ENCODE measurements around the gene NPHP4. TPM values are rescaled to one million over a fixed set of nuclear protein-coding genes. Genes with fewer than 3 reads are reported as not detected.

NPHP4 gene
- total and polyA plus RNA-seq, 9 of the 15 experiments (the other 6 are each of a cell fraction or from before 2014, with no cell fraction given), result 0.52 to 26.2 (median 6.7) TPM

DNA sequence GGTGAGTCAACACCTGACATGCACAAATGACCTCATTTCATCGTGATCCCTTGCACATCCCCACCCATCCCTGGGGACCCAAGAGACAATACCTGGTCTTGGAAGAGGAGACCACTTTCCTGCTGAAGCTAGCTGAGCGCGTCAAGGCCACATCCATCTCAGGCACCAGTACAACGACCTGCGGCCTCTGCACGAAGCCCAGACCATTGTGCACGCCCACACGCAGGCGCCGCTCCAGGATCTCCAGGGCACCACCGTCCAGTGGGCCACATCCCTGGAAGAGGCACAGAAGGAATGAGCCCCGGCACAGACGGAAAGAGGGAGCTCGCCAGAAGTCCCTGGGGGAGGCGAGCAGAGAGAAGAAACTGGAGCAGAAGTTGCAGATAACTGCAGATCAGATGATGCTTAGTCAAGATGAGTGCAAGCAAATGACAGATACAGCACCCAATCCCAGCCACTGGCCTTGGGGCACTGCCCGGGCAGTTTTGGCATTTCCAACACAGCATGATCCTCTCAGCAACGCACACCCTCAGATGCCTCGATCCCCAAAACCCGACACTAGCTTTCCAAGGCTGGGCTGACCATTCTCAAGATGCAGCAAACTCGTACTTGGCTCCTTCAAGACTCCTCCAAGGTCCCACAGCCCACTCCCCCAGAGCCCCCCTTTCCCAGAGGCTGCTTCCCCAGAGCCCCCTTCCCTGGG is 44.1 kb downstream of the NPHP4 start:
- Histone ChIP-seq H3K9ac (ENCODE audit: insufficient read depth in 1 of 2, low read depth in 2 of 2, low read length in 2 of 2) (no peak overlapping the region), H3K79me2 (ENCODE audit: control insufficient read depth, insufficient read depth, low read length) (no peaks in the 10 kb centered on the region), H3K27ac (ENCODE audit: extremely low read depth, low read depth, low read length) (no peak overlapping the region), H3K36me3 (ENCODE audit: control insufficient read depth, insufficient read depth, low read length) (peaks cover 34% of the 10 kb centered on the region; the same call in 2 of the 3 replicates), H3K4me2 (ENCODE audit: insufficient read depth, low read length) (no peak overlapping the region), H3K9me1 (ENCODE audit: control insufficient read depth, insufficient read depth, low read length) (peaks cover 6% of the 10 kb centered on the region), H3K27me3 (ENCODE audit: control insufficient read depth in 2 of 2, insufficient read depth in 2 of 2, low read length in 2 of 2) (no peaks in the 10 kb centered on the region), H3K4me3 (no peak overlapping the region), H2AFZ (ENCODE audit: low read depth, low read length) (no peak overlapping the region), H3K4me1 (replicated peaks in 1 of 2; ENCODE audit: control insufficient read depth in 2 of 2, insufficient read depth in 2 of 2, low read length in 2 of 2) (peaks cover 7 to 15% of the 10 kb centered on the region in 2 experiments; a peak in 4 of 5 replicates), H4K20me1 (replicated peaks; ENCODE audit: control insufficient read depth, insufficient read depth, low read length) (no peaks in the 10 kb centered on the region), H3K9me3 (replicated peaks; ENCODE audit: control insufficient read depth, insufficient read depth, low read depth, low read length) (no peaks in the 10 kb centered on the region)
- no TSS peak for BruUV-seq (replicated peaks)
- no peak for FAIRE-seq
- no peak for DNase-seq (ENCODE audit: extremely low read depth in 1 of 4, low spot score in 3 of 4)
- in situ Hi-C loops (cut with MboI), result no loop called here
- WGBS (ENCODE audit: insufficient coverage, low coverage, missing lambda C conversion rate), result 76% methylated on average over 17 of the region's 20 CpGs
- ATAC-seq, result no peak
- intact Hi-C loops (cut with micrococcal nuclease), result no loop called here
- TF ChIP-seq ZNF431 (CRISPR knock-in tag; IDR thresholded peaks at IDR 0.05) (no peak), PRPF4 (IDR thresholded peaks at IDR 0.05; ENCODE audit: insufficient read depth, low read depth, low read length, poor library complexity, severe bottlenecking) (no peak), NFRKB (IDR thresholded peaks at IDR 0.05; ENCODE audit: low read depth) (no peak), RBFOX2 (IDR thresholded peaks at IDR 0.05; ENCODE audit: low read depth, low read length) (no peak), HNRNPLL (IDR thresholded peaks at IDR 0.05; ENCODE audit: low read depth, low read length, poor library complexity, severe bottlenecking) (no peak), SMAD4 (CRISPR knock-in tag; conservative IDR thresholded peaks at IDR 0.05) (no peak), TEAD4 (IDR thresholded peaks at IDR 0.05; ENCODE audit: low read length) (no peak), TEAD4 (CRISPR knock-in tag; IDR thresholded peaks at IDR 0.05; ENCODE audit: borderline replicate concordance) (no peak), C11orf30 (IDR thresholded peaks at IDR 0.05; ENCODE audit: low read depth) (no peak), ETV6 (IDR thresholded peaks at IDR 0.05; ENCODE audit: borderline replicate concordance in 1 of 2, low read depth in 2 of 2, low read length in 1 of 2) (no peak), ETV6 (CRISPR knock-in tag; IDR thresholded peaks at IDR 0.05; ENCODE audit: borderline replicate concordance) (no peak), TCF7 (IDR thresholded peaks at IDR 0.05; ENCODE audit: borderline replicate concordance) (no peak)
- TF ChIP-seq, protein P1, sequence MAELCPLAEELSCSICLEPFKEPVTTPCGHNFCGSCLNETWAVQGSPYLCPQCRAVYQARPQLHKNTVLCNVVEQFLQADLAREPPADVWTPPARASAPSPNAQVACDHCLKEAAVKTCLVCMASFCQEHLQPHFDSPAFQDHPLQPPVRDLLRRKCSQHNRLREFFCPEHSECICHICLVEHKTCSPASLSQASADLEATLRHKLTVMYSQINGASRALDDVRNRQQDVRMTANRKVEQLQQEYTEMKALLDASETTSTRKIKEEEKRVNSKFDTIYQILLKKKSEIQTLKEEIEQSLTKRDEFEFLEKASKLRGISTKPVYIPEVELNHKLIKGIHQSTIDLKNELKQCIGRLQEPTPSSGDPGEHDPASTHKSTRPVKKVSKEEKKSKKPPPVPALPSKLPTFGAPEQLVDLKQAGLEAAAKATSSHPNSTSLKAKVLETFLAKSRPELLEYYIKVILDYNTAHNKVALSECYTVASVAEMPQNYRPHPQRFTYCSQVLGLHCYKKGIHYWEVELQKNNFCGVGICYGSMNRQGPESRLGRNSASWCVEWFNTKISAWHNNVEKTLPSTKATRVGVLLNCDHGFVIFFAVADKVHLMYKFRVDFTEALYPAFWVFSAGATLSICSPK (IDR thresholded peaks at IDR 0.05; ENCODE audit: borderline replicate concordance), result no peak
- TF ChIP-seq, protein P2, sequence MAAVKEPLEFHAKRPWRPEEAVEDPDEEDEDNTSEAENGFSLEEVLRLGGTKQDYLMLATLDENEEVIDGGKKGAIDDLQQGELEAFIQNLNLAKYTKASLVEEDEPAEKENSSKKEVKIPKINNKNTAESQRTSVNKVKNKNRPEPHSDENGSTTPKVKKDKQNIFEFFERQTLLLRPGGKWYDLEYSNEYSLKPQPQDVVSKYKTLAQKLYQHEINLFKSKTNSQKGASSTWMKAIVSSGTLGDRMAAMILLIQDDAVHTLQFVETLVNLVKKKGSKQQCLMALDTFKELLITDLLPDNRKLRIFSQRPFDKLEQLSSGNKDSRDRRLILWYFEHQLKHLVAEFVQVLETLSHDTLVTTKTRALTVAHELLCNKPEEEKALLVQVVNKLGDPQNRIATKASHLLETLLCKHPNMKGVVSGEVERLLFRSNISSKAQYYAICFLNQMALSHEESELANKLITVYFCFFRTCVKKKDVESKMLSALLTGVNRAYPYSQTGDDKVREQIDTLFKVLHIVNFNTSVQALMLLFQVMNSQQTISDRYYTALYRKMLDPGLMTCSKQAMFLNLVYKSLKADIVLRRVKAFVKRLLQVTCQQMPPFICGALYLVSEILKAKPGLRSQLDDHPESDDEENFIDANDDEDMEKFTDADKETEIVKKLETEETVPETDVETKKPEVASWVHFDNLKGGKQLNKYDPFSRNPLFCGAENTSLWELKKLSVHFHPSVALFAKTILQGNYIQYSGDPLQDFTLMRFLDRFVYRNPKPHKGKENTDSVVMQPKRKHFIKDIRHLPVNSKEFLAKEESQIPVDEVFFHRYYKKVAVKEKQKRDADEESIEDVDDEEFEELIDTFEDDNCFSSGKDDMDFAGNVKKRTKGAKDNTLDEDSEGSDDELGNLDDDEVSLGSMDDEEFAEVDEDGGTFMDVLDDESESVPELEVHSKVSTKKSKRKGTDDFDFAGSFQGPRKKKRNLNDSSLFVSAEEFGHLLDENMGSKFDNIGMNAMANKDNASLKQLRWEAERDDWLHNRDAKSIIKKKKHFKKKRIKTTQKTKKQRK (IDR thresholded peaks at IDR 0.05; ENCODE audit: borderline replicate concordance, low read depth, low read length), result no peak
- ChIA-PET POLR2A (interaction anchor here (0.7 kb wide), 1 partner anchor 8 kb away, joined by 3 read pairs; no protein-coding TSS in a partner anchor), CTCF (ENCODE audit: low intra/inter-chr PET ratio) (no interaction called here)
